Measurements from ENCODE around the gene SEC61A1. TPM values are rescaled to one million over a fixed set of nuclear protein-coding genes. Genes with fewer than 3 reads are reported as not detected.

Gene SEC61A1
- total and polyA plus RNA-seq, 4 donors, result 80.4 to 295 (median 147) TPM

GRCh38 chr3:128076483-128077201, 24.4 kb downstream of the SEC61A1 start:
- 38% methylated on average over 79 of the region's 79 CpGs for WGBS
- no peak overlapping the region for H3K9ac ChIP-seq (ENCODE audit: low read depth in 1 of 2, low read length in 2 of 2)
- no peak for TF ChIP-seq FOXA2 (IDR thresholded peaks at IDR 0.05)
- TF ChIP-seq EGR1 (IDR thresholded peaks at IDR 0.05; ENCODE audit: low read depth in 2 of 2), result no peak
- TF ChIP-seq SP1 (IDR thresholded peaks at IDR 0.05), result no peak
- no peak for TF ChIP-seq ZBTB33 (IDR thresholded peaks at IDR 0.05)
- TF ChIP-seq, protein P1, sequence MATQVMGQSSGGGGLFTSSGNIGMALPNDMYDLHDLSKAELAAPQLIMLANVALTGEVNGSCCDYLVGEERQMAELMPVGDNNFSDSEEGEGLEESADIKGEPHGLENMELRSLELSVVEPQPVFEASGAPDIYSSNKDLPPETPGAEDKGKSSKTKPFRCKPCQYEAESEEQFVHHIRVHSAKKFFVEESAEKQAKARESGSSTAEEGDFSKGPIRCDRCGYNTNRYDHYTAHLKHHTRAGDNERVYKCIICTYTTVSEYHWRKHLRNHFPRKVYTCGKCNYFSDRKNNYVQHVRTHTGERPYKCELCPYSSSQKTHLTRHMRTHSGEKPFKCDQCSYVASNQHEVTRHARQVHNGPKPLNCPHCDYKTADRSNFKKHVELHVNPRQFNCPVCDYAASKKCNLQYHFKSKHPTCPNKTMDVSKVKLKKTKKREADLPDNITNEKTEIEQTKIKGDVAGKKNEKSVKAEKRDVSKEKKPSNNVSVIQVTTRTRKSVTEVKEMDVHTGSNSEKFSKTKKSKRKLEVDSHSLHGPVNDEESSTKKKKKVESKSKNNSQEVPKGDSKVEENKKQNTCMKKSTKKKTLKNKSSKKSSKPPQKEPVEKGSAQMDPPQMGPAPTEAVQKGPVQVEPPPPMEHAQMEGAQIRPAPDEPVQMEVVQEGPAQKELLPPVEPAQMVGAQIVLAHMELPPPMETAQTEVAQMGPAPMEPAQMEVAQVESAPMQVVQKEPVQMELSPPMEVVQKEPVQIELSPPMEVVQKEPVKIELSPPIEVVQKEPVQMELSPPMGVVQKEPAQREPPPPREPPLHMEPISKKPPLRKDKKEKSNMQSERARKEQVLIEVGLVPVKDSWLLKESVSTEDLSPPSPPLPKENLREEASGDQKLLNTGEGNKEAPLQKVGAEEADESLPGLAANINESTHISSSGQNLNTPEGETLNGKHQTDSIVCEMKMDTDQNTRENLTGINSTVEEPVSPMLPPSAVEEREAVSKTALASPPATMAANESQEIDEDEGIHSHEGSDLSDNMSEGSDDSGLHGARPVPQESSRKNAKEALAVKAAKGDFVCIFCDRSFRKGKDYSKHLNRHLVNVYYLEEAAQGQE (IDR thresholded peaks at IDR 0.05), result no peak
- no peak for TF ChIP-seq RAD21 (IDR thresholded peaks at IDR 0.05)
- no peak for TF ChIP-seq RXRA (IDR thresholded peaks at IDR 0.05)
- no peak for TF ChIP-seq FOXA1 (IDR thresholded peaks at IDR 0.05)
- no peak for TF ChIP-seq YY1 (IDR thresholded peaks at IDR 0.05)
- TF ChIP-seq, protein P2, sequence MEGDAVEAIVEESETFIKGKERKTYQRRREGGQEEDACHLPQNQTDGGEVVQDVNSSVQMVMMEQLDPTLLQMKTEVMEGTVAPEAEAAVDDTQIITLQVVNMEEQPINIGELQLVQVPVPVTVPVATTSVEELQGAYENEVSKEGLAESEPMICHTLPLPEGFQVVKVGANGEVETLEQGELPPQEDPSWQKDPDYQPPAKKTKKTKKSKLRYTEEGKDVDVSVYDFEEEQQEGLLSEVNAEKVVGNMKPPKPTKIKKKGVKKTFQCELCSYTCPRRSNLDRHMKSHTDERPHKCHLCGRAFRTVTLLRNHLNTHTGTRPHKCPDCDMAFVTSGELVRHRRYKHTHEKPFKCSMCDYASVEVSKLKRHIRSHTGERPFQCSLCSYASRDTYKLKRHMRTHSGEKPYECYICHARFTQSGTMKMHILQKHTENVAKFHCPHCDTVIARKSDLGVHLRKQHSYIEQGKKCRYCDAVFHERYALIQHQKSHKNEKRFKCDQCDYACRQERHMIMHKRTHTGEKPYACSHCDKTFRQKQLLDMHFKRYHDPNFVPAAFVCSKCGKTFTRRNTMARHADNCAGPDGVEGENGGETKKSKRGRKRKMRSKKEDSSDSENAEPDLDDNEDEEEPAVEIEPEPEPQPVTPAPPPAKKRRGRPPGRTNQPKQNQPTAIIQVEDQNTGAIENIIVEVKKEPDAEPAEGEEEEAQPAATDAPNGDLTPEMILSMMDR (IDR thresholded peaks at IDR 0.05; ENCODE audit: low read depth, low read length, missing input control), result no peak
- TF ChIP-seq NR2F2 (IDR thresholded peaks at IDR 0.05), result no peak
- no peak for TF ChIP-seq TAF1 (conservative IDR thresholded peaks at IDR 0.05)
- TF ChIP-seq HNF4A (conservative IDR thresholded peaks at IDR 0.05), result no peak
- TF ChIP-seq GABPA (IDR thresholded peaks at IDR 0.05 in 1 of 2, conservative IDR thresholded peaks at IDR 0.05 in 1 of 2), result no peak
- TF ChIP-seq JUND (IDR thresholded peaks at IDR 0.05), result no peak
- TF ChIP-seq MAX (IDR thresholded peaks at IDR 0.05), result no peak
- TF ChIP-seq HNF4G (IDR thresholded peaks at IDR 0.05), result no peak
- TF ChIP-seq, protein P3, sequence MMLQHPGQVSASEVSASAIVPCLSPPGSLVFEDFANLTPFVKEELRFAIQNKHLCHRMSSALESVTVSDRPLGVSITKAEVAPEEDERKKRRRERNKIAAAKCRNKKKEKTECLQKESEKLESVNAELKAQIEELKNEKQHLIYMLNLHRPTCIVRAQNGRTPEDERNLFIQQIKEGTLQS (IDR thresholded peaks at IDR 0.05), result no peak
- H3K36me3 ChIP-seq (ENCODE audit: control insufficient read depth in 4 of 4, insufficient read depth in 3 of 4, low read depth in 1 of 4, low read length in 3 of 4), result peaks cover 0 to 6% (median 2%) of the 10 kb centered on the region in 4 donors
- H3K27ac ChIP-seq (ENCODE audit: low read depth in 1 of 2, low read length in 2 of 2), result no peak overlapping the region
- H3K9me3 ChIP-seq (ENCODE audit: control insufficient read depth in 4 of 4, low read length in 3 of 4), result no peaks in the 10 kb centered on the region
- H3K27me3 ChIP-seq (ENCODE audit: control insufficient read depth in 4 of 4, insufficient read depth in 4 of 4, low read length in 3 of 4), result no peaks in the 10 kb centered on the region
- peak; percentile 79 for DNase-seq (ENCODE audit: low spot score)
- H3K4me1 ChIP-seq (ENCODE audit: control insufficient read depth in 4 of 4, insufficient read depth in 4 of 4, low read length in 3 of 4), result peaks cover 15 to 81% (median 64%) of the 10 kb centered on the region in 4 donors
- H3K4me3 ChIP-seq (ENCODE audit: low read depth in 1 of 3, low read length in 3 of 3), result peak overlapping the region; percentile 4 to 40 (median 40)
